HUES48 (cell line): ENCODE data around the gene WHRN.

Experiments used
- H3K27ac ChIP-seq: one replicate; pipeline ENCODE4 v1.7.0; 2013; ENCODE audit warnings: low read depth, low read length, inconsistent platforms
- H3K27me3 ChIP-seq: 2 replicates; pipeline ENCODE4 v1.6.1; 2013; ENCODE audit warnings: mild to moderate bottlenecking, low read length; ENCODE audit not compliant: control insufficient read depth, insufficient read depth
- H3K36me3 ChIP-seq: 2 replicates; pipeline ENCODE4 v1.6.1; 2013; ENCODE audit warnings: low read length; ENCODE audit not compliant: control insufficient read depth, insufficient read depth
- H3K4me1 ChIP-seq: 2 replicates; pipeline ENCODE4 v1.6.1; 2013; ENCODE audit warnings: mild to moderate bottlenecking, low read length; ENCODE audit not compliant: control insufficient read depth, insufficient read depth
- H3K4me3 ChIP-seq: 2 replicates; pipeline ENCODE4 v1.5.1; 2013; ENCODE audit warnings: mild to moderate bottlenecking, low read depth, low read length
- H3K9ac ChIP-seq: 2 replicates; pipeline ENCODE4 v1.6.1; 2013; ENCODE audit warnings: mild to moderate bottlenecking, low read depth, low read length, moderate library complexity
- H3K9me3 ChIP-seq: 2 replicates; pipeline ENCODE4 v1.6.1; 2013; ENCODE audit warnings: low read length; ENCODE audit not compliant: control insufficient read depth, insufficient read depth

WHRN gene

GRCh38 chr9:114454652-114455051, 50.6 kb downstream of the WHRN start:
- Histone ChIP-seq H3K4me1 (0 out of 2 replicates have a peak, but pooled peaks cover 12% of the 10 kb centered on the region), H3K4me3 (no peak overlapping the region), H3K9ac (no peak overlapping the region), H3K27me3 (no peaks in the 10 kb centered on the region), H3K36me3 (no peaks in the 10 kb centered on the region), H3K9me3 (no peaks in the 10 kb centered on the region), H3K27ac (no peak overlapping the region)

GRCh38 chr9:114452219-114453165, 52.8 kb downstream of the WHRN start:
- Histone ChIP-seq H3K9me3 (no peaks in the 10 kb centered on the region), H3K4me1 (0 out of 2 replicates have a peak, but pooled peaks cover 12% of the 10 kb centered on the region), H3K27ac (no peak overlapping the region), H3K4me3 (no peak overlapping the region), H3K36me3 (no peaks in the 10 kb centered on the region), H3K9ac (no peak overlapping the region), H3K27me3 (no peaks in the 10 kb centered on the region)

- no peaks in the 10 kb centered on the region for H3K27me3 ChIP-seq
- no peak overlapping the region for H3K27ac ChIP-seq
- H3K9ac ChIP-seq: no peak overlapping the region
- no peak overlapping the region for H3K4me3 ChIP-seq
- H3K36me3 ChIP-seq: no peaks in the 10 kb centered on the region
- 0 out of 2 replicates have a peak, but pooled peaks cover 12% of the 10 kb centered on the region for H3K4me1 ChIP-seq
- H3K9me3 ChIP-seq: no peaks in the 10 kb centered on the region
Observed at GRCh38 chr9:114451707-114452031, 53.6 kb downstream of the WHRN start.

- no peak overlapping the region for H3K4me3 ChIP-seq
- no peaks in the 10 kb centered on the region for H3K9me3 ChIP-seq
- no peak overlapping the region for H3K27ac ChIP-seq
- no peaks in the 10 kb centered on the region for H3K36me3 ChIP-seq
- no peaks in the 10 kb centered on the region for H3K27me3 ChIP-seq
- H3K4me1 ChIP-seq: 0 out of 2 replicates have a peak, but pooled peaks cover 12% of the 10 kb centered on the region
- H3K9ac ChIP-seq: no peak overlapping the region
Observed at GRCh38 chr9:114450833-114451706, 54.2 kb downstream of the WHRN start.

- no peak overlapping the region for H3K27ac ChIP-seq
- H3K36me3 ChIP-seq: no peaks in the 10 kb centered on the region
- no peaks in the 10 kb centered on the region for H3K9me3 ChIP-seq
- H3K9ac ChIP-seq: no peak overlapping the region
- no peaks in the 10 kb centered on the region for H3K27me3 ChIP-seq
- no peak overlapping the region for H3K4me3 ChIP-seq
- 0 out of 2 replicates have a peak, but pooled peaks cover 12% of the 10 kb centered on the region for H3K4me1 ChIP-seq
Observed at GRCh38 chr9:114450181-114450580, 55.1 kb downstream of the WHRN start.

GRCh38 chr9:114449236-114449635, 56.0 kb downstream of the WHRN start:
- Histone ChIP-seq H3K27ac (no peak overlapping the region), H3K9ac (no peak overlapping the region), H3K27me3 (no peaks in the 10 kb centered on the region), H3K4me3 (no peak overlapping the region), H3K4me1 (0 out of 2 replicates have a peak, but pooled peaks cover 12% of the 10 kb centered on the region), H3K9me3 (no peaks in the 10 kb centered on the region), H3K36me3 (no peaks in the 10 kb centered on the region)

- Histone ChIP-seq H3K9ac (no peak overlapping the region), H3K27me3 (no peaks in the 10 kb centered on the region), H3K4me1 (0 out of 2 replicates have a peak, but pooled peaks cover 12% of the 10 kb centered on the region), H3K36me3 (no peaks in the 10 kb centered on the region), H3K9me3 (no peaks in the 10 kb centered on the region), H3K4me3 (no peak overlapping the region), H3K27ac (no peak overlapping the region)
Observed at GRCh38 chr9:114448706-114449105, 56.6 kb downstream of the WHRN start.

- H3K9me3 ChIP-seq: no peaks in the 10 kb centered on the region
- H3K9ac ChIP-seq: no peak overlapping the region
- H3K4me1 ChIP-seq: 0 out of 2 replicates have a peak, but pooled peaks cover 12% of the 10 kb centered on the region
- no peaks in the 10 kb centered on the region for H3K27me3 ChIP-seq
- H3K4me3 ChIP-seq: no peak overlapping the region
- no peaks in the 10 kb centered on the region for H3K36me3 ChIP-seq
- no peak overlapping the region for H3K27ac ChIP-seq
Observed at GRCh38 chr9:114446672-114447450, 58.4 kb downstream of the WHRN start.

GRCh38 chr9:114446036-114446435, 59.2 kb downstream of the WHRN start:
- Histone ChIP-seq H3K4me1 (0 out of 2 replicates have a peak, but pooled peaks cover 10% of the 10 kb centered on the region), H3K9me3 (no peaks in the 10 kb centered on the region), H3K9ac (no peak overlapping the region), H3K4me3 (no peak overlapping the region), H3K36me3 (no peaks in the 10 kb centered on the region), H3K27me3 (no peaks in the 10 kb centered on the region), H3K27ac (no peak overlapping the region)

GRCh38 chr9:114445616-114446015, 59.7 kb downstream of the WHRN start:
- no peaks in the 10 kb centered on the region for H3K9me3 ChIP-seq
- no peak overlapping the region for H3K9ac ChIP-seq
- no peak overlapping the region for H3K4me3 ChIP-seq
- H3K4me1 ChIP-seq: 0 out of 2 replicates have a peak, but pooled peaks cover 6% of the 10 kb centered on the region
- no peak overlapping the region for H3K27ac ChIP-seq
- H3K27me3 ChIP-seq: no peaks in the 10 kb centered on the region
- no peaks in the 10 kb centered on the region for H3K36me3 ChIP-seq
